HepG2 (cell line): ENCODE results near the gene CBX2. TPM values are rescaled to one million over a fixed set of nuclear protein-coding genes. Genes with fewer than 3 reads are reported as not detected.

Experiments
- ARID3A ChIP-seq: IDR thresholded peaks from 2 replicates; pipeline ENCODE4 v1.6.1; 2012; ENCODE audit warnings: low read depth, low read length, improper control_type of control experiment
- CENPX ChIP-seq: sonication (generic); formaldehyde crosslinking; IDR thresholded peaks from 2 replicates; pipeline ENCODE4 v1.9.0; 2021; ENCODE audit warnings: mild to moderate bottlenecking, missing genetic modification reagents, moderate library complexity
- CREM ChIP-seq, 2 experiments: sonication (generic) in 1 of 2; formaldehyde crosslinking in 1 of 2; IDR thresholded peaks; 2 replicates each; pipeline versions ENCODE4 v1.4.0 to v1.6.1; 2016 to 2020; ENCODE audit warnings: antibody characterized with exemption in 1 of 2, mild to moderate bottlenecking in 1 of 2, missing genetic modification reagents in 1 of 2
- ELF4 ChIP-seq: sonication (generic); formaldehyde crosslinking; IDR thresholded peaks from 2 replicates; pipeline ENCODE4 v1.5.0; 2020; ENCODE audit warnings: missing genetic modification reagents, mild to moderate bottlenecking, moderate library complexity, borderline replicate concordance
- HNRNPUL1 ChIP-seq: fragments of 200-400 bp; formaldehyde crosslinking; IDR thresholded peaks from 2 replicates; pipeline ENCODE4 v1.6.1; 2017; ENCODE audit warnings: low read depth, mild to moderate bottlenecking, low read length, moderate library complexity
- ISL2 ChIP-seq: sonication (generic); formaldehyde crosslinking; IDR thresholded peaks from 2 replicates; pipeline ENCODE4 v1.5.0; 2020; ENCODE audit warnings: missing genetic modification reagents
- MBNL3 ChIP-seq: fragments of 250-450 bp; sonication (Bioruptor Pico); conservative IDR thresholded peaks from 2 replicates; pipeline ENCODE4 v1.8.0; 2022; ENCODE audit warnings: mild to moderate bottlenecking, inconsistent platforms
- RARA ChIP-seq: IDR thresholded peaks from 2 replicates; pipeline ENCODE4 v1.6.1; 2016; ENCODE audit warnings: missing genetic modification reagents, missing compliant biosample characterization
- REST ChIP-seq, 2 experiments: IDR thresholded peaks; 2 replicates each; pipeline ENCODE4 v1.6.1; 2011 to 2012; ENCODE audit warnings: low read length in 2 of 2, borderline replicate concordance in 1 of 2, low read depth in 1 of 2, mild to moderate bottlenecking in 1 of 2, moderate library complexity in 1 of 2
- UBTF ChIP-seq: sonication (generic); formaldehyde crosslinking; IDR thresholded peaks from 2 replicates; pipeline ENCODE4 v1.4.0; 2020; ENCODE audit warnings: mild to moderate bottlenecking, missing genetic modification reagents
- XRCC5 ChIP-seq: fragments of 200-400 bp; formaldehyde crosslinking; optimal IDR thresholded peaks from 2 replicates; pipeline ENCODE3; 2017; ENCODE audit warnings: mild to moderate bottlenecking, low read length
- ZBTB8A ChIP-seq: sonication (generic); formaldehyde crosslinking; IDR thresholded peaks from 2 replicates; pipeline ENCODE4 v1.4.0; 2020; ENCODE audit warnings: mild to moderate bottlenecking, low read depth, missing genetic modification reagents, borderline replicate concordance
- ZFP36 ChIP-seq: fragments of 150-350 bp; IDR thresholded peaks from 2 replicates; pipeline ENCODE4 v1.6.1; 2018; ENCODE audit warnings: borderline replicate concordance, low read length, low read depth; ENCODE audit not compliant: partially characterized antibody
- ZNF101 ChIP-seq: sonication (generic); formaldehyde crosslinking; IDR thresholded peaks from 2 replicates; pipeline ENCODE4 v1.4.0; 2020; ENCODE audit warnings: mild to moderate bottlenecking, low read depth, missing genetic modification reagents, borderline replicate concordance
- ZNF33B ChIP-seq: sonication (generic); formaldehyde crosslinking; IDR thresholded peaks from 2 replicates; pipeline ENCODE4 v1.5.1; 2020; ENCODE audit warnings: mild to moderate bottlenecking, missing genetic modification reagents
- ZNF431 ChIP-seq: sonication (generic); formaldehyde crosslinking; IDR thresholded peaks from 2 replicates; pipeline ENCODE4 v1.9.0; 2022; ENCODE audit warnings: missing genetic modification reagents, low read depth, mild to moderate bottlenecking, borderline replicate concordance
- ZNF484 ChIP-seq: sonication (generic); formaldehyde crosslinking; IDR thresholded peaks from 2 replicates; pipeline ENCODE4 v1.5.1; 2020; ENCODE audit warnings: mild to moderate bottlenecking, low read depth, missing genetic modification reagents, borderline replicate concordance
- ZNF615 ChIP-seq: sonication (generic); formaldehyde crosslinking; IDR thresholded peaks from 2 replicates; pipeline ENCODE4 v1.5.0; 2020; ENCODE audit warnings: mild to moderate bottlenecking, missing genetic modification reagents, borderline replicate concordance
- ZNF652 ChIP-seq: IDR thresholded peaks from 2 replicates; pipeline ENCODE4 v1.6.1; 2016; ENCODE audit warnings: low read depth, borderline replicate concordance
- ZNF780A ChIP-seq: sonication (generic); formaldehyde crosslinking; IDR thresholded peaks from 2 replicates; pipeline ENCODE4 v1.8.0; 2022; ENCODE audit warnings: mild to moderate bottlenecking, missing genetic modification reagents, moderate library complexity
- polyA plus RNA-seq, 8 experiments: library from polyadenylated mRNA; depleted of rRNA in 3 of 8; stranded (reverse) in 7 of 8; unstranded in 1 of 8; fragments of >200 nt; fragmentation: Illumina TruSeq in 4 of 8; extraction: Trizol in 4 of 8; gene quantifications; 2 replicates each; pipeline versions ENCODE4 v1.2.1 to v1.2.3, GENCODE V29; 2011 to 2016; ENCODE audit warnings: low read depth in 4 of 8, missing spikeins in 1 of 8, mixed read lengths in 1 of 8; ENCODE audit not compliant: insufficient read depth in 1 of 8
- total RNA-seq, 5 experiments: library from RNA; depleted of rRNA; stranded (reverse); fragments of >200 nt; fragmentation: Illumina TruSeq; extraction: Trizol; gene quantifications; 2 replicates each; pipeline ENCODE4 v1.2.3, GENCODE V29; 2016; ENCODE audit warnings: low read depth in 1 of 5

CBX2 gene
- total and polyA plus RNA-seq, 2 of the 13 experiments (the other 11 are each of a cell fraction or from before 2014, with no cell fraction given), result 14.5 to 31.1 TPM

- TF ChIP-seq ARID3A (no peak), ZBTB8A (no peak), ZNF615 (CRISPR knock-in tag) (no peak), ISL2 (no peak; the same call in 1 of the 2 replicates), REST (IDR thresholded peaks at IDR 0.05; ENCODE audit: borderline replicate concordance in 1 of 2, low read depth in 1 of 2, low read length in 2 of 2) (no peak), RARA (no peak), ELF4 (CRISPR knock-in tag) (no peak), CENPX (CRISPR knock-in tag) (no peak), ZNF484 (CRISPR knock-in tag) (no peak), HNRNPUL1 (no peak), MBNL3 (CRISPR knock-in tag) (no peak), ZNF33B (CRISPR knock-in tag) (0 out of 2 replicates have a peak, but pooled peaks have one; percentile 14), UBTF (0 out of 2 replicates have a peak, but pooled peaks have one; percentile 68), CREM (IDR thresholded peaks at IDR 0.05) (no peak), CREM (CRISPR knock-in tag; IDR thresholded peaks at IDR 0.05) (no peak), ZNF780A (CRISPR knock-in tag) (no peak), ZNF652 (CRISPR knock-in tag) (no peak), ZFP36 (no peak), ZNF431 (no peak), ZNF101 (CRISPR knock-in tag) (no peak), XRCC5 (no peak)
These were observed 11.3 kb downstream of the CBX2 start (continued) for GRCh38 chr17:79788989-79789942.
